Thyroid gland (tissue), 4 donors: ENCODE results near the gene SNX27. TPM values are rescaled to one million over a fixed set of nuclear protein-coding genes. Genes with fewer than 3 reads are reported as not detected.
A peak's percentile ranks its signal among the peaks of the same experiment; 100 is the strongest.

Source experiments
- DNase-seq, 2 donors: peaks; one replicate each; pipeline ENCODE4 v3.0.0-alpha.2; 2019
- H3K27ac ChIP-seq, 3 donors: fragments of 200-600 bp; sonication (generic); 1 replicate in 2 of 3; 2 replicates in 1 of 3; pipeline ENCODE4 v1.5.1; 2016 to 2019; ENCODE audit warnings: mild to moderate bottlenecking in 1 of 3, moderate library complexity in 1 of 3
- H3K27me3 ChIP-seq: fragments of 200-600 bp; sonication (generic); one replicate; pipeline ENCODE4 v1.5.1; 2019
- H3K36me3 ChIP-seq, 2 donors: fragments of 200-600 bp; sonication (generic); one replicate each; pipeline ENCODE4 v1.5.1; 2016 to 2019
- H3K4me1 ChIP-seq, 2 donors: fragments of 200-600 bp; sonication (generic); one replicate each; pipeline ENCODE4 v1.5.1; 2017 to 2019
- H3K4me3 ChIP-seq, 3 donors: fragments of 200-600 bp; sonication (generic); replicated peaks in 1 of 3; 1 replicate in 2 of 3; 2 replicates in 1 of 3; pipeline ENCODE4 v1.5.1; 2016; ENCODE audit warnings: mild to moderate bottlenecking in 1 of 3
- H3K9me3 ChIP-seq: fragments of 200-600 bp; sonication (generic); one replicate; pipeline ENCODE4 v1.5.1; 2017
- CTCF ChIP-seq, 6 experiments: fragments of 200-600 bp in 3 of 6; fragments of 450-650 bp in 3 of 6; sonication (generic) in 3 of 6; IDR thresholded peaks; one replicate each; pipeline ENCODE4 v1.5.1; 2016 to 2019; ENCODE audit warnings: antibody characterized with exemption in 6 of 6, mild to moderate bottlenecking in 2 of 6, inconsistent platforms in 1 of 6, moderate library complexity in 1 of 6
- POLR2A ChIP-seq, 2 donors: fragments of 450-650 bp; IDR thresholded peaks; one replicate each; pipeline ENCODE4 v1.6.1; 2017; ENCODE audit warnings: antibody characterized with exemption in 2 of 2, mild to moderate bottlenecking in 2 of 2, moderate library complexity in 1 of 2
- WGBS, 2 donors: methylation state at CpG; one replicate each; pipeline ENCODE4 v1.1.5; 2017; 5-methylcytosine and 5-hydroxymethylcytosine counted together
- intact Hi-C: fragments of 100-400 bp; cut with DNase I; formaldehyde crosslinking; loops from one replicate; pipeline ENCODE4 v1.15.1; 2023
- total RNA-seq, 4 donors: library from RNA; depleted of rRNA; stranded (reverse); fragments of >200 nt; gene quantifications; one replicate each; pipeline ENCODE4 v1.2.3, GENCODE V29; 2016

SNX27 gene
- total RNA-seq, 4 donors from 2014 or later: 33.8 to 43.4 (median 37.9) TPM

DNA sequence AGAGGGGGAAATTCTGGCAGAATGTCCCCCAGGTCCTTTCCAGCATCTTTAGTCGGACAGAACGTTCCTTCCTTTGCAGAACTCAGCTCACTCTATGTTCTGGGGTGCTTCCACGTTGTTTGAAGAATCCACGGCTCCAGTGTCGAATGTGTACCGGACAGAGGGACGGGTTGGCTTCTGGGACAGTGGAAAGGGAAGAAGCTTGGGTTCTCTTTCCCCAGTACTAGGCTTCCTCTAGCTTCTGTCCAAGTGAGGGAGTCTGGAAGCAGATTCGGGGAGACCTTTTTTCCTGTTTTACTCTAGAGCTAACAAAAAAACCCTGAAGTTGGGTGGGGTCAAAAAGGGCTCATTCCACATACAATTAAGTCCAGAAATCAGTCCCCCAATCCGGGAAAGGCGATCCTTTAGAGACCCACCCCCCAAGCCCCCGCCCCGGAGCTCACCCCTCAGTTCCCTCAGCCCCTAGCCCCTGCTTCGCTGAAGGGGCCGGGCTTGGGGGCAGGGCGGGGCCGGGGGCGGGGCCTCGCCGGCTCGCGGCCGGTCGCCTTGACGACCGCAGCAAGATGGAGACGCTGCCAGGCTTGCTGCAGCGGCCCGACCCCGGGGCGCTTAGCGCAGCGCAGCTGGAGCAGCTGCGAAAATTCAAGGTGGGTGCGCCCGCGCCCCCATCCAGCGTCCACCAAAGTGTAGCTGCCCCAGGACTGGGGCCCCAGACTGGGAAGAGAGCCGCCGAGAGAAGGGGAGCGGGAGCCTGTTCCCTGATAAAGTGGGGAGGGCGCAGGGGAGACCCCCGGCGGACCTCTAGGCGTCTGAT lies 109.3 kb downstream of the SNX27 start, which contains the start of gene RIIAD1:
TSS of gene RIIAD1 (plus strand) at position 549 of the 814 bp plus-strand sequence. CDS start at position 564, 15 bp downstream.
- H3K4me3 ChIP-seq: peak within 1 kb of the TSS in 1 of 3 donors; percentile 25
- H3K27me3 ChIP-seq: peaks cover 7% of the 10 kb centered on the region
- WGBS, 2 donors: 14 to 28% methylated on average over 10 to 19 of the region's 44 CpGs
- TF ChIP-seq CTCF (IDR thresholded peaks at IDR 0.05) (no peak), POLR2A (IDR thresholded peaks at IDR 0.05) (no peak)
- peak within 1 kb of the TSS in 1 of 3 donors; percentile 15 for H3K27ac ChIP-seq
- no peaks in the 10 kb centered on the region for H3K9me3 ChIP-seq
- intact Hi-C loops: no loop called here
- H3K36me3 ChIP-seq: no peaks in the 10 kb centered on the region
- H3K4me1 ChIP-seq: peaks cover 6 to 29% of the 10 kb centered on the region in 2 donors
- no peak for DNase-seq

DNA sequence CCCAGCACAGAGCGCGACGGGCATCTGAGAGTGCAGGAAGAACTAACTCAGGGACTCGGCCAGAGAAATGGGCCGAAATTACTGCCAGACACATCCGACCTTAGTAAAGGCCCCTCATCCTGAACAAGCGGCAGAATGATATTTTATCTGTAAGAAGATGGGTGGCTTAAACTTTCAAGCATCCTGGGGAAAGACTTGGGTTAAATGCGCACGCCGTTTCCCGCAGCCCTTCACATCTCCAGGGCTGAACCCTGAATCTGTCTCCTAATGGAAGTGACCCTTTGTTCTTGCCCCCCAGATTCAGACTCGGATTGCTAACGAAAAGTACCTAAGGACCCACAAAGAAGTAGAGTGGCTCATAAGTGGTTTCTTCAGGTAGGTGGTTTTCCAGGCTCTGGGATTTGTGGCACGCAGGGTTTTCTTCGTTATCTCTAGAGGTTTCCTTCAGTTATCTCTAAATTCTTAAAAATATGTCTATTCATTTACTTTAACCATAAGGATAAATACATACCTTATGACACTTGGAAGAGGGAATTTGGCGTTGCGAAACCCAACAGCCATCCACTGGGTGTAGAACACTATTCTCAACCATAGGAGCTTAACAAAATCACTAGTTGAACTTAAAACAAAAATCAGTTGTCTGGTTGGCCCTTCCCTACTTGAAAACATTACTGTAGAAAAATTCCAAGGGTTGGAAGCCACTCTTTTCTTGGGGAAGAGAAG lies 110.1 kb downstream of the SNX27 start:
- H3K4me3 ChIP-seq: peak overlapping the region in 1 of 3 donors; percentile 25
- no peak for TF ChIP-seq POLR2A (IDR thresholded peaks at IDR 0.05)
- TF ChIP-seq CTCF (IDR thresholded peaks at IDR 0.05): no peak
- WGBS, 2 donors: 24 to 32% methylated on average over 14 to 17 of the region's 17 CpGs
- peaks cover 6 to 24% of the 10 kb centered on the region in 2 donors for H3K4me1 ChIP-seq
- H3K36me3 ChIP-seq: no peaks in the 10 kb centered on the region
- H3K27me3 ChIP-seq: peaks cover 4% of the 10 kb centered on the region
- no peak for DNase-seq
- intact Hi-C loops: no loop called here
- H3K27ac ChIP-seq: no peak overlapping the region
- no peaks in the 10 kb centered on the region for H3K9me3 ChIP-seq

GRCh38 chr1:151723726-151724370 lies 112.0 kb downstream of the SNX27 start:
- 40 to 48% methylated on average over 3 of the region's 3 CpGs for WGBS, 2 donors
- H3K4me3 ChIP-seq: no peak overlapping the region
- no peak for DNase-seq
- peaks cover 6 to 17% of the 10 kb centered on the region in 2 donors for H3K4me1 ChIP-seq
- H3K27ac ChIP-seq: no peak overlapping the region
- no peaks in the 10 kb centered on the region for H3K36me3 ChIP-seq
- H3K9me3 ChIP-seq: no peaks in the 10 kb centered on the region
- TF ChIP-seq POLR2A (IDR thresholded peaks at IDR 0.05): no peak
- TF ChIP-seq CTCF (IDR thresholded peaks at IDR 0.05): no peak
- intact Hi-C loops: no loop called here
- H3K27me3 ChIP-seq: peaks cover 4% of the 10 kb centered on the region

DNA sequence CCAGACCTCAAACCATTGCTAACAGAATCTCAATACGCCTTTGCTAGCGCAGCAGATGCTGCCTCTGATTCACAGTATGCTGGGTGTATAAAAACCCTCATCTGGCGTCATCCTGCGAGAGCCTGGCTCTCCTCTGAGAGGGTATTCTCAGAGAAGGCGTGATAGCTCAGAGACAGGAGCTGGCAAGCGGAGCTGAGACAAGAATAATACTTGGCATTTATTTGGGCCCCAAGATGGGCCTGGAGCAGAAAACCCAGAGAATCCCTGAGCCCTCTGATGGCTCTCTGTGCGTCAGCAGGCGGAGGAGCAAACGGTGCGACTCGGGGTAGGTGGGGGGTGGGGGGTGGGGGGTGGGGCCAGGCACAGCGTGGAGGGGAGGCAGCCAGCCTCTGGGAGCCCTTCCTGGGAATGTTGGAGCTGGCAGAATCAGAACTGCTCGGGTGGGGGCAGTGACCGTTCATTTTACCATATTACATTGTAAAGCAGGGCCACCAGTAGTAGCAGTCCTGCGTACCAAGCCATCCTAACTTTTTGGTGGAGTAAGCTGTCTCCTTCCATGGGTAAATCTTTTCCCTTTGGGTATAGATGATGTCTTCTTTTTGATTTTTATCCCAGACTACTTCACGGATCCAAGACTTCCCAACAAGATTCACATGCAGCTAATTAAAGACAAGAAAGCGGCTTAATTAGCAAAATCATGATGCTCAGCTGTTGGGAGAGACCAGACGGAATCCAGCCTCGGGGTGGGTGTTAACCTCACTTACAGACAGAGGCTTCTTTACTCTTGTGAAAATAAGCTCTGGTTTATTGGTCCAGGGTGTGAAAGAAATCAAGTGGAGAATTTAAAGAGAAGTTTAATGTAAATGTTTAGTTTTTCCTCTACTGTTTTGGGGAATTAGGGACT lies 116.6 kb downstream of the SNX27 start:
- H3K9me3 ChIP-seq: no peaks in the 10 kb centered on the region
- no peak overlapping the region for H3K4me3 ChIP-seq
- H3K36me3 ChIP-seq: no peaks in the 10 kb centered on the region
- H3K27ac ChIP-seq: no peak overlapping the region
- peaks cover 3% of the 10 kb centered on the region for H3K27me3 ChIP-seq
- intact Hi-C loops: no loop called here
- 42 to 50% methylated on average over 14 to 19 of the region's 19 CpGs for WGBS, 2 donors
- no peak for DNase-seq
- TF ChIP-seq POLR2A (IDR thresholded peaks at IDR 0.05) (no peak), CTCF (IDR thresholded peaks at IDR 0.05) (no peak)
- no peaks in the 10 kb centered on the region for H3K4me1 ChIP-seq
